IMR-90 (cell line): ENCODE results near the gene MAP3K5. TPM values are rescaled to one million over a fixed set of nuclear protein-coding genes. Genes with fewer than 3 reads are reported as not detected.

Experiments
- ATAC-seq: fragments of 200-7000 bp; cut with Tn5 transposase; 2 replicates; pipeline ENCODE4 v1.9.1; 2020; ENCODE audit warnings: low read depth, mild to moderate bottlenecking, moderate library complexity
- BruUV-seq: library from RNA; stranded (reverse); fragments of 400-500 nt; replicated peaks from 2 replicates; lab custom pipeline; 2021; lab: Mats Ljungman, UMichigan
- CTCF ChIA-PET: fragments of 300-600 bp; formaldehyde crosslinking; extraction: SDS; loops from one replicate; lab custom pipeline; 2021; ENCODE audit warnings: antibody characterized with exemption; lab: Yijun Ruan, JAX
- POLR2A ChIA-PET: fragments of 300-600 bp; sonication (Branson Sonifier 250); formaldehyde crosslinking; loops from one replicate; lab custom pipeline; 2022; ENCODE audit warnings: antibody characterized with exemption; ENCODE audit not compliant: unreplicated experiment; lab: Charles Lee
- DNase-seq: peaks from one replicate; pipeline ENCODE4 v3.0.0; 2013
- H2AFZ ChIP-seq: replicated peaks from 2 replicates; pipeline ENCODE3; 2013; ENCODE audit warnings: low read length, mild to moderate bottlenecking; ENCODE audit not compliant: poor library complexity
- H2AK5ac ChIP-seq: 2 replicates; pipeline ENCODE4 v1.6.1; 2013; ENCODE audit warnings: low read depth, low read length, inconsistent platforms
- H2AK9ac ChIP-seq: replicated peaks from 2 replicates; pipeline ENCODE3; 2013; ENCODE audit warnings: mild to moderate bottlenecking, low read depth, low read length, moderate library complexity; ENCODE audit not compliant: poor library complexity
- H2BK120ac ChIP-seq: 2 replicates; pipeline ENCODE4 v1.6.1; 2013; ENCODE audit warnings: low read depth, low read length, inconsistent platforms
- H2BK15ac ChIP-seq: 3 replicates; pipeline ENCODE4 v1.6.1; 2013; ENCODE audit warnings: low read depth, low read length, inconsistent platforms
- H2BK20ac ChIP-seq: 2 replicates; pipeline ENCODE4 v1.6.1; 2013; ENCODE audit warnings: low read depth, mild to moderate bottlenecking, inconsistent platforms, low read length, moderate library complexity
- H2BK5ac ChIP-seq: 2 replicates; pipeline ENCODE4 v1.6.1; 2013; ENCODE audit warnings: mild to moderate bottlenecking, low read depth, low read length, inconsistent platforms; ENCODE audit not compliant: poor library complexity, severe bottlenecking
- H3K14ac ChIP-seq: replicated peaks from 2 replicates; pipeline ENCODE4 v1.6.1; 2013; ENCODE audit warnings: low read depth, low read length, inconsistent platforms
- H3K18ac ChIP-seq: 2 replicates; pipeline ENCODE4 v1.6.1; 2013; ENCODE audit warnings: low read depth, low read length, control low read depth
- H3K23ac ChIP-seq: 2 replicates; pipeline ENCODE4 v1.6.1; 2013; ENCODE audit warnings: low read depth, low read length, inconsistent platforms
- H3K27ac ChIP-seq: 2 replicates; pipeline ENCODE4 v1.5.1; 2013; ENCODE audit warnings: mild to moderate bottlenecking, control low read depth, low read length; ENCODE audit not compliant: insufficient read depth
- H3K27me3 ChIP-seq: 2 replicates; pipeline ENCODE4 v1.6.1; 2013; ENCODE audit warnings: low read length; ENCODE audit not compliant: control insufficient read depth, insufficient read depth
- H3K36me3 ChIP-seq: 2 replicates; pipeline ENCODE4 v1.6.1; 2013; ENCODE audit warnings: low read length, mixed read lengths; ENCODE audit not compliant: control insufficient read depth, insufficient read depth
- H3K4ac ChIP-seq: 2 replicates; pipeline ENCODE4 v1.6.1; 2013; ENCODE audit warnings: low read depth, low read length, inconsistent platforms
- H3K4me1 ChIP-seq: 2 replicates; pipeline ENCODE4 v1.6.1; 2013; ENCODE audit warnings: low read length, mixed read lengths; ENCODE audit not compliant: control insufficient read depth, insufficient read depth
- H3K4me2 ChIP-seq: 2 replicates; pipeline ENCODE4 v1.6.1; 2013; ENCODE audit warnings: low read depth, mild to moderate bottlenecking, control low read depth, low read length, moderate library complexity
- H3K4me3 ChIP-seq: 2 replicates; pipeline ENCODE4 v1.5.1; 2013; ENCODE audit warnings: low read depth, mild to moderate bottlenecking, control low read depth, low read length, moderate library complexity; ENCODE audit not compliant: insufficient read depth
- H3K56ac ChIP-seq: 2 replicates; pipeline ENCODE4 v1.6.1; 2013; ENCODE audit warnings: low read length, inconsistent platforms; ENCODE audit not compliant: insufficient read depth; ENCODE audit errors: extremely low read depth
- H3K79me1 ChIP-seq, 2 experiments: 2 replicates each; pipeline ENCODE4 v1.6.1; 2013; ENCODE audit warnings: low read length in 2 of 2, inconsistent platforms in 1 of 2, low read depth in 1 of 2
- H3K9ac ChIP-seq: 2 replicates; pipeline ENCODE4 v1.6.1; 2013; ENCODE audit warnings: low read depth, low read length, control low read depth
- H3K9me1 ChIP-seq: 2 replicates; pipeline ENCODE4 v1.6.1; 2013; ENCODE audit warnings: low read length, inconsistent platforms; ENCODE audit not compliant: insufficient read depth
- H3K9me3 ChIP-seq: 2 replicates; pipeline ENCODE4 v1.6.1; 2013; ENCODE audit warnings: low read length; ENCODE audit not compliant: control insufficient read depth, insufficient read depth
- H4K20me1 ChIP-seq: 2 replicates; pipeline ENCODE4 v1.6.1; 2013; ENCODE audit warnings: low read length, inconsistent platforms; ENCODE audit not compliant: insufficient read depth
- H4K5ac ChIP-seq: 2 replicates; pipeline ENCODE4 v1.6.1; 2013; ENCODE audit warnings: mild to moderate bottlenecking, low read depth, low read length, control low read depth
- H4K8ac ChIP-seq, 2 experiments: 2 replicates each; pipeline ENCODE4 v1.6.1; 2013; ENCODE audit warnings: low read depth in 2 of 2, low read length in 2 of 2, control low read depth in 1 of 2, inconsistent platforms in 1 of 2
- H4K91ac ChIP-seq: 2 replicates; pipeline ENCODE4 v1.6.1; 2013; ENCODE audit warnings: low read depth, low read length, inconsistent platforms; ENCODE audit not compliant: insufficient read depth
- BHLHE40 ChIP-seq: fragments of 150-350 bp; IDR thresholded peaks from 2 replicates; pipeline ENCODE4 v1.6.1; 2016; ENCODE audit warnings: mild to moderate bottlenecking, low read depth, low read length
- CEBPB ChIP-seq: IDR thresholded peaks from 2 replicates; pipeline ENCODE4 v1.6.1; 2012; ENCODE audit warnings: low read depth, low read length, improper control_type of control experiment
- CHD1 ChIP-seq: IDR thresholded peaks from 2 replicates; pipeline ENCODE4 v1.6.1; 2012; ENCODE audit warnings: low read depth, low read length, improper control_type of control experiment
- FOS ChIP-seq: fragments of 150-350 bp; IDR thresholded peaks from 2 replicates; pipeline ENCODE4 v1.6.1; 2016; ENCODE audit warnings: low read depth, low read length
- MAZ ChIP-seq: IDR thresholded peaks from 2 replicates; pipeline ENCODE4 v1.6.1; 2012; ENCODE audit warnings: low read depth, mild to moderate bottlenecking, low read length, improper control_type of control experiment, moderate library complexity, borderline replicate concordance
- MXI1 ChIP-seq: IDR thresholded peaks from 2 replicates; pipeline ENCODE4 v1.6.1; 2012; ENCODE audit warnings: low read depth, mild to moderate bottlenecking, low read length, moderate library complexity, borderline replicate concordance
- RFX5 ChIP-seq: IDR thresholded peaks from 2 replicates; pipeline ENCODE4 v1.8.0; 2012; ENCODE audit warnings: low read depth, mild to moderate bottlenecking, low read length, moderate library complexity
- USF2 ChIP-seq: fragments of 150-350 bp; IDR thresholded peaks from 2 replicates; pipeline ENCODE4 v1.6.1; 2017; ENCODE audit warnings: mild to moderate bottlenecking, antibody characterized with exemption, low read length, low read depth
- WGBS, 2 experiments: methylation state at CpG; one replicate each; pipeline versions ENCODE4 v1.1.5 to v1.1.7; 2013; ENCODE audit warnings: missing lambda C conversion rate in 2 of 2; ENCODE audit not compliant: insufficient read length in 1 of 2; ENCODE audit errors: extremely low coverage in 2 of 2; 5-methylcytosine and 5-hydroxymethylcytosine counted together
- dilution Hi-C: fragments of 300-500 bp; cut with HindIII; formaldehyde crosslinking; loops from one replicate; pipeline ENCODE4 v1.14.3; 2018; ENCODE audit warnings: low sequenced_read_pairs; ENCODE audit not compliant: unreplicated experiment
- in situ Hi-C: fragments of 300-500 bp; cut with MboI; formaldehyde crosslinking; loops from 3 replicates; pipeline ENCODE4 v1.14.3; 2019; ENCODE audit warnings: low sequenced_read_pairs, inconsistent platforms, mixed read lengths
- intact Hi-C: fragments of 100-400 bp; cut with micrococcal nuclease; formaldehyde crosslinking; loops from 2 replicates; pipeline ENCODE4 v1.10.0; 2022
- polyA plus RNA-seq, 3 experiments: library from polyadenylated mRNA; depleted of rRNA; stranded (reverse); fragments of >200 nt; gene quantifications; 2 replicates each; pipeline ENCODE4 v1.2.3, GENCODE V29; 2012; ENCODE audit warnings: low replicate concordance in 1 of 3
- total RNA-seq: library from RNA; depleted of rRNA; stranded (reverse); fragments of >200 nt; gene quantifications from 2 replicates; pipeline ENCODE4 v1.2.3, GENCODE V29; 2012

Gene MAP3K5
- total and polyA plus RNA-seq, 2 of the 4 experiments (the other 2 are of a cell fraction) = 5.4 to 17.6 TPM

GRCh38 chr6:136754820-136755219, 37.5 kb downstream of the MAP3K5 start:
- Histone ChIP-seq H4K8ac (no peak overlapping the region), H3K27me3 (no peaks in the 10 kb centered on the region), H2BK120ac (no peak overlapping the region), H3K27ac (no peak overlapping the region), H4K20me1 (peaks cover 22% of the 10 kb centered on the region; the same call in 1 of the 2 replicates), H4K91ac (no peak overlapping the region), H3K23ac (no peak overlapping the region; the same call in 1 of the 2 replicates), H3K14ac (no peak overlapping the region), H3K9me3 (no peaks in the 10 kb centered on the region), H3K56ac (no peak overlapping the region), H2AFZ (no peak overlapping the region), H3K4me2 (no peak overlapping the region), H2BK15ac (no peak overlapping the region), H2AK5ac (no peak overlapping the region), H3K36me3 (no peaks in the 10 kb centered on the region), H3K4me1 (peaks cover 8% of the 10 kb centered on the region), H2BK20ac (no peak overlapping the region), H4K5ac (no peak overlapping the region), H3K9me1 (peaks cover 15% of the 10 kb centered on the region), H3K4ac (no peak overlapping the region), H2BK5ac (no peak overlapping the region), H3K18ac (no peak overlapping the region), H3K79me1 (peaks cover 46 to 77% of the 10 kb centered on the region in 2 experiments), H3K4me3 (no peak overlapping the region), H2AK9ac (no peak overlapping the region), H3K9ac (no peak overlapping the region)
- ATAC-seq (no peak), DNase-seq (no peak)
- no TSS peak for BruUV-seq
- ChIA-PET POLR2A (no interaction called here), CTCF (interaction anchor here (1.0 kb wide), 1 partner anchor 66 kb away, joined by 5 read pairs; no protein-coding TSS in a partner anchor)
- dilution Hi-C loops = no loop called here
- intact Hi-C loops = no loop called here
- TF ChIP-seq USF2 = no peak
- TF ChIP-seq MAZ = no peak
- no peak for TF ChIP-seq CEBPB
- TF ChIP-seq BHLHE40 = no peak
- no peak for TF ChIP-seq CHD1
- TF ChIP-seq MXI1 = no peak
- no peak for TF ChIP-seq FOS
- TF ChIP-seq RFX5 = no peak
- 100% methylated on average over 1 of the region's 7 CpGs; no CpG with 5 or more reads in 1 of the 2 experiments for WGBS, 2 experiments
- in situ Hi-C loops = no loop called here
